ENCODE data around the gene MALL. TPM values are rescaled to one million over a fixed set of nuclear protein-coding genes. Genes with fewer than 3 reads are reported as not detected.
"Not testable (repeated sequence)": the region's sequence is repeated elsewhere in the genome, so short reads cannot be mapped to it uniquely, and the experiment has no call there.

Gene MALL
- polyA plus RNA-seq, 1 experiment: 0.63 TPM

- H3K27me3 ChIP-seq (ENCODE audit: control insufficient read depth, insufficient read depth, low read length); H3K9me3 ChIP-seq (ENCODE audit: control insufficient read depth, insufficient read depth, low read length); POLR2A ChIA-PET; H3K4me3 ChIP-seq (ENCODE audit: low read depth, low read length); DNase-seq (ENCODE audit: low read depth, low spot score); CTCF ChIA-PET; H3K27ac ChIP-seq (ENCODE audit: low read depth, low read length): not testable (repeated sequence)
Measured at GRCh38 chr2:110050222-110050621, 65.4 kb downstream of the MALL start.

- H3K9me3 ChIP-seq (ENCODE audit: control insufficient read depth, insufficient read depth, low read length); H3K27me3 ChIP-seq (ENCODE audit: control insufficient read depth, insufficient read depth, low read length); POLR2A ChIA-PET; DNase-seq (ENCODE audit: low read depth, low spot score); H3K27ac ChIP-seq (ENCODE audit: low read depth, low read length); H3K4me3 ChIP-seq (ENCODE audit: low read depth, low read length); CTCF ChIA-PET: not testable (repeated sequence)
Measured at GRCh38 chr2:110049769-110050168, 65.9 kb downstream of the MALL start.

- CTCF ChIA-PET; POLR2A ChIA-PET; DNase-seq (ENCODE audit: low read depth, low spot score): not testable (repeated sequence)
Measured at GRCh38 chr2:110048255-110049197, 67.1 kb downstream of the MALL start.

GRCh38 chr2:110047225-110047624, 68.4 kb downstream of the MALL start:
- H3K4me3 ChIP-seq (ENCODE audit: low read depth, low read length); H3K27me3 ChIP-seq (ENCODE audit: control insufficient read depth, insufficient read depth, low read length); DNase-seq (ENCODE audit: low read depth, low spot score); CTCF ChIA-PET; POLR2A ChIA-PET; H3K9me3 ChIP-seq (ENCODE audit: control insufficient read depth, insufficient read depth, low read length); H3K27ac ChIP-seq (ENCODE audit: low read depth, low read length): not testable (repeated sequence)

More at GRCh38 chr2:110048255-110049197, 67.1 kb downstream of the MALL start:
- not testable (repeated sequence) for H3K9me3 ChIP-seq (ENCODE audit: control insufficient read depth, insufficient read depth, low read length); H3K27ac ChIP-seq (ENCODE audit: low read depth, low read length); H3K4me3 ChIP-seq (ENCODE audit: low read depth, low read length); H3K27me3 ChIP-seq (ENCODE audit: control insufficient read depth, insufficient read depth, low read length)

- CTCF ChIA-PET; H3K27me3 ChIP-seq (ENCODE audit: control insufficient read depth, insufficient read depth, low read length); H3K4me3 ChIP-seq (ENCODE audit: low read depth, low read length); H3K27ac ChIP-seq (ENCODE audit: low read depth, low read length); H3K9me3 ChIP-seq (ENCODE audit: control insufficient read depth, insufficient read depth, low read length); POLR2A ChIA-PET; DNase-seq (ENCODE audit: low read depth, low spot score): not testable (repeated sequence)
Measured at GRCh38 chr2:110041941-110042660, 73.5 kb downstream of the MALL start.

- CTCF ChIA-PET; H3K27ac ChIP-seq (ENCODE audit: low read depth, low read length); DNase-seq (ENCODE audit: low read depth, low spot score); POLR2A ChIA-PET; H3K4me3 ChIP-seq (ENCODE audit: low read depth, low read length); H3K9me3 ChIP-seq (ENCODE audit: control insufficient read depth, insufficient read depth, low read length); H3K27me3 ChIP-seq (ENCODE audit: control insufficient read depth, insufficient read depth, low read length): not testable (repeated sequence)
Measured at GRCh38 chr2:110037336-110037735, 78.3 kb downstream of the MALL start.

- H3K4me3 ChIP-seq (ENCODE audit: low read depth, low read length): not testable (repeated sequence)
Measured at GRCh38 chr2:110035384-110035783, 80.2 kb downstream of the MALL start.

GRCh38 chr2:110034935-110035334, 80.7 kb downstream of the MALL start:
- CTCF ChIA-PET; H3K9me3 ChIP-seq (ENCODE audit: control insufficient read depth, insufficient read depth, low read length); H3K4me3 ChIP-seq (ENCODE audit: low read depth, low read length); H3K27ac ChIP-seq (ENCODE audit: low read depth, low read length); H3K27me3 ChIP-seq (ENCODE audit: control insufficient read depth, insufficient read depth, low read length); DNase-seq (ENCODE audit: low read depth, low spot score); POLR2A ChIA-PET: not testable (repeated sequence)

More at GRCh38 chr2:110035384-110035783, 80.2 kb downstream of the MALL start:
- H3K27ac ChIP-seq (ENCODE audit: low read depth, low read length); DNase-seq (ENCODE audit: low read depth, low spot score); H3K9me3 ChIP-seq (ENCODE audit: control insufficient read depth, insufficient read depth, low read length); CTCF ChIA-PET; H3K27me3 ChIP-seq (ENCODE audit: control insufficient read depth, insufficient read depth, low read length); POLR2A ChIA-PET: not testable (repeated sequence)

Small RNA genes within 50 kb of the gene (small RNA-seq; reads per million reads assigned to genes)
- gene MIR4267 (ENCODE audit: insufficient read length, low read depth) (not detected), gene MIR4436B1 (ENCODE audit: insufficient read length, low read depth) (not detected)

Other genes starting within 250 kb of the MALL start
- gene LIMS3, start 217.1 kb downstream of the MALL start, polyA plus RNA-seq (2011; rRNA removed): 3.3 and 3.7 TPM in 2 replicates
- gene NPHP1, start 89.2 kb upstream of the MALL start, polyA plus RNA-seq (2011; rRNA removed): 3.7 and 5.4 TPM in 2 replicates
- 6.0 and 6.5 TPM in 2 replicates for gene MTLN, start 96.7 kb upstream of the MALL start, polyA plus RNA-seq (2011; rRNA removed)

All from AG04450 (cell line).